ENCODE results near the gene PA2G4. TPM values are rescaled to one million over a fixed set of nuclear protein-coding genes. Genes with fewer than 3 reads are reported as not detected.

Gene PA2G4
- total and polyA plus RNA-seq, 2 donors (not counting 3 experiments of a cell fraction or from before 2014, with no cell fraction given) = 121 to 188 TPM

DNA sequence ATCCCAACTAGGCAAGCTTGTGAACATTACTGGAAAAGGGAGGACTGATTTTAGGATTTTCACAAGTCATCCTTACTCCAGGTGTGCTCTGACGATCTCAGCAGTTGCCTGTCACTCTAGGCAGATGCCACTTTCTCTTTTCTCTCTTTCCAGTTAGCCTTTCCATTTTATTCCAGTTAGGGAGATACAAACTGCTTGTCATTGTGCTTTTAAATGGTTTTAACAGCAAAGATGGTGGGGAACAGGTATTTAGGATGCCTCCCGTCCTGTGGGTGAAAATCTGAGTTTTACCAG, 1.2 kb downstream of the PA2G4 start:
- FAIRE-seq (no peak), DNase-seq (ENCODE audit: low read depth, low spot score) (no peak)
- BruUV-seq (replicated peaks) = no TSS peak
- H3K9ac ChIP-seq (replicated peaks; ENCODE audit: extremely low read depth, insufficient read depth, low read length) = peak overlapping the region; percentile 70
- intact Hi-C loops (cut with micrococcal nuclease) (loop anchor here (1.0 to 2.0 kb wide), 2 partner anchors 276 to 367 kb away; partner anchors contain the start of gene DNAJC14), dilution Hi-C loops (cut with MboI; ENCODE audit: extremely low pct_ligation_motif_present, low sequenced_read_pairs) (no loop called here)
- no peaks in the 10 kb centered on the region for H3K9me1 ChIP-seq (replicated peaks; ENCODE audit: control insufficient read depth, extremely low read depth, insufficient read depth, low read length)
- no peak overlapping the region for H3K27ac ChIP-seq (ENCODE audit: insufficient read depth, low read depth, low read length)
- no peaks in the 10 kb centered on the region for H3K9me3 ChIP-seq (replicated peaks; ENCODE audit: control insufficient read depth, insufficient read depth, low read length)
- peaks cover 35% of the 10 kb centered on the region for H3K79me2 ChIP-seq (ENCODE audit: control insufficient read depth, insufficient read depth, low read length)
- H3K36me3 ChIP-seq (ENCODE audit: control insufficient read depth in 2 of 2, extremely low read depth in 1 of 2, insufficient read depth in 2 of 2, low read length in 2 of 2) = peaks cover 16 to 18% of the 10 kb centered on the region in 2 experiments
- CTCF ChIA-PET = interaction anchor here (0.8 to 5.3 kb wide), 8 partner anchors 10 to 366 kb away, joined by 3 to 59 read pairs (median 16); partner anchors contain the start of genes ERBB3 and ZC3H10
- TF ChIP-seq POLR2AphosphoS5 (IDR thresholded peaks at IDR 0.05; ENCODE audit: insufficient read depth, low read depth, low read length) = no peak
- TF ChIP-seq JUN (IDR thresholded peaks at IDR 0.05; ENCODE audit: borderline replicate concordance, insufficient read depth, insufficient read length, low read depth) = no peak
- TF ChIP-seq MYC (IDR thresholded peaks at IDR 0.05; ENCODE audit: low read depth, low read length) = no peak
- TF ChIP-seq, protein P1, sequence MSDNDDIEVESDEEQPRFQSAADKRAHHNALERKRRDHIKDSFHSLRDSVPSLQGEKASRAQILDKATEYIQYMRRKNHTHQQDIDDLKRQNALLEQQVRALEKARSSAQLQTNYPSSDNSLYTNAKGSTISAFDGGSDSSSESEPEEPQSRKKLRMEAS (IDR thresholded peaks at IDR 0.05; ENCODE audit: insufficient read depth, insufficient read length) = no peak
- no peak for TF ChIP-seq POLR2A (IDR thresholded peaks at IDR 0.05; ENCODE audit: low read depth, low read length)
- peak overlapping the region; percentile 85 for H3K4me2 ChIP-seq (ENCODE audit: insufficient read depth, low read length)
- H3K4me1 ChIP-seq (ENCODE audit: control insufficient read depth, extremely low read depth, insufficient read depth, low read length) = peaks cover 20% of the 10 kb centered on the region
- H4K20me1 ChIP-seq (replicated peaks; ENCODE audit: control insufficient read depth, extremely low read depth, insufficient read depth, low read length) = no peaks in the 10 kb centered on the region
- H2AFZ ChIP-seq (ENCODE audit: low read depth, low read length) = no peak overlapping the region
- peak overlapping the region; percentile 49 to 85 (median 68) for H3K4me3 ChIP-seq (replicated peaks in 1 of 3; ENCODE audit: insufficient read depth in 1 of 3, low read depth in 1 of 3, low read length in 3 of 3)
- POLR2A ChIA-PET = interaction anchor here (0.6 to 3.3 kb wide), 2 partner anchors 11 to 282 kb away, joined by 3 to 37 read pairs; partner anchors contain the start of genes RPL41 and ZC3H10
- H3K27me3 ChIP-seq (ENCODE audit: control insufficient read depth in 2 of 2, insufficient read depth in 2 of 2, low read length in 2 of 2) = peaks cover 0 to 6% of the 10 kb centered on the region in 2 experiments

DNA sequence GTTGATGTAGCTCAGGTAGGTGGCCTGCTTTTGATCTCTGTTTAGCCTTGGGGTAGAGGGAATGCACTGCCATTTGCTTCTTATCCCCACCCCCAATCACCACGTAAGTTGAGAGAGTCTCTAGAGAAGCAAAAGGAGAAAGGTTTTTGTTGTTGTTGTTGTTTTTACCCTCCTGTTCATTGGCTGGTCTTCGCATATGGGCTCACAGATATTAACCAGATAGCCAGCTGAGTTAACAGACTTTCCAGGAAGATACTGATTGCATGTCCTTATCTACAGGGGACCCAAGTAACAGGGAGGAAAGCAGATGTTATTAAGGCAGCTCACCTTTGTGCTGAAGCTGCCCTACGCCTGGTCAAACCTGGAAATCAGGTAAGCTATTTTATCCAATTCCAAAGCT, 2.9 kb downstream of the PA2G4 start:
- H3K27ac ChIP-seq (ENCODE audit: insufficient read depth, low read depth, low read length) = no peak overlapping the region
- H3K27me3 ChIP-seq (ENCODE audit: control insufficient read depth in 2 of 2, insufficient read depth in 2 of 2, low read length in 2 of 2) = peaks cover 0 to under 1% of the 10 kb centered on the region in 2 experiments
- FAIRE-seq (no peak), DNase-seq (ENCODE audit: low read depth, low spot score) (no peak)
- H3K79me2 ChIP-seq (ENCODE audit: control insufficient read depth, insufficient read depth, low read length) = peaks cover 35% of the 10 kb centered on the region
- H4K20me1 ChIP-seq (replicated peaks; ENCODE audit: control insufficient read depth, extremely low read depth, insufficient read depth, low read length) = no peaks in the 10 kb centered on the region
- H3K9me1 ChIP-seq (replicated peaks; ENCODE audit: control insufficient read depth, extremely low read depth, insufficient read depth, low read length) = no peaks in the 10 kb centered on the region
- dilution Hi-C loops (cut with MboI; ENCODE audit: extremely low pct_ligation_motif_present, low sequenced_read_pairs) = no loop called here
- H2AFZ ChIP-seq (ENCODE audit: low read depth, low read length) = no peak overlapping the region
- H3K9me3 ChIP-seq (replicated peaks; ENCODE audit: control insufficient read depth, insufficient read depth, low read length) = no peaks in the 10 kb centered on the region
- intact Hi-C loops (cut with micrococcal nuclease) = no loop called here
- BruUV-seq (replicated peaks) = no TSS peak
- peaks cover 20% of the 10 kb centered on the region for H3K4me1 ChIP-seq (ENCODE audit: control insufficient read depth, extremely low read depth, insufficient read depth, low read length)
- ChIA-PET POLR2A (no interaction called here), CTCF (interaction anchor here (1.2 kb wide), 1 partner anchor 368 kb away, joined by 4 read pairs; no protein-coding TSS in a partner anchor)
- H3K9ac ChIP-seq (replicated peaks; ENCODE audit: extremely low read depth, insufficient read depth, low read length) = no peak overlapping the region
- peaks cover 24 to 26% of the 10 kb centered on the region in 2 experiments for H3K36me3 ChIP-seq (ENCODE audit: control insufficient read depth in 2 of 2, extremely low read depth in 1 of 2, insufficient read depth in 2 of 2, low read length in 2 of 2)
- no peak overlapping the region for H3K4me2 ChIP-seq (ENCODE audit: insufficient read depth, low read length)
- TF ChIP-seq POLR2A (IDR thresholded peaks at IDR 0.05; ENCODE audit: low read depth, low read length) (no peak), MYC (IDR thresholded peaks at IDR 0.05; ENCODE audit: low read depth, low read length) (no peak), EZH2 (IDR thresholded peaks at IDR 0.05; ENCODE audit: borderline replicate concordance, low read depth, low read length, severe bottlenecking) (no peak), POLR2AphosphoS5 (IDR thresholded peaks at IDR 0.05; ENCODE audit: insufficient read depth, low read depth, low read length) (no peak), JUN (IDR thresholded peaks at IDR 0.05; ENCODE audit: borderline replicate concordance, insufficient read depth, insufficient read length, low read depth) (no peak), FOS (IDR thresholded peaks at IDR 0.05; ENCODE audit: borderline replicate concordance, insufficient read depth, low read length) (no peak), GATA2 (IDR thresholded peaks at IDR 0.05; ENCODE audit: insufficient read depth, insufficient read length, low read depth, low read length) (no peak)
- TF ChIP-seq, protein P1 (IDR thresholded peaks at IDR 0.05; ENCODE audit: insufficient read depth, insufficient read length) = no peak
- TF ChIP-seq, protein P2, sequence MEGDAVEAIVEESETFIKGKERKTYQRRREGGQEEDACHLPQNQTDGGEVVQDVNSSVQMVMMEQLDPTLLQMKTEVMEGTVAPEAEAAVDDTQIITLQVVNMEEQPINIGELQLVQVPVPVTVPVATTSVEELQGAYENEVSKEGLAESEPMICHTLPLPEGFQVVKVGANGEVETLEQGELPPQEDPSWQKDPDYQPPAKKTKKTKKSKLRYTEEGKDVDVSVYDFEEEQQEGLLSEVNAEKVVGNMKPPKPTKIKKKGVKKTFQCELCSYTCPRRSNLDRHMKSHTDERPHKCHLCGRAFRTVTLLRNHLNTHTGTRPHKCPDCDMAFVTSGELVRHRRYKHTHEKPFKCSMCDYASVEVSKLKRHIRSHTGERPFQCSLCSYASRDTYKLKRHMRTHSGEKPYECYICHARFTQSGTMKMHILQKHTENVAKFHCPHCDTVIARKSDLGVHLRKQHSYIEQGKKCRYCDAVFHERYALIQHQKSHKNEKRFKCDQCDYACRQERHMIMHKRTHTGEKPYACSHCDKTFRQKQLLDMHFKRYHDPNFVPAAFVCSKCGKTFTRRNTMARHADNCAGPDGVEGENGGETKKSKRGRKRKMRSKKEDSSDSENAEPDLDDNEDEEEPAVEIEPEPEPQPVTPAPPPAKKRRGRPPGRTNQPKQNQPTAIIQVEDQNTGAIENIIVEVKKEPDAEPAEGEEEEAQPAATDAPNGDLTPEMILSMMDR (IDR thresholded peaks at IDR 0.05; ENCODE audit: extremely low read depth in 1 of 2, insufficient read depth in 1 of 2, low read depth in 1 of 2, low read length in 2 of 2) = no peak
- H3K4me3 ChIP-seq (replicated peaks in 1 of 3; ENCODE audit: insufficient read depth in 1 of 3, low read depth in 1 of 3, low read length in 3 of 3) = no peak overlapping the region
